Measurements from ENCODE around the gene HMGB2.
A peak's percentile ranks its signal among the peaks of the same experiment; 100 is the strongest.

Gene HMGB2

DNA sequence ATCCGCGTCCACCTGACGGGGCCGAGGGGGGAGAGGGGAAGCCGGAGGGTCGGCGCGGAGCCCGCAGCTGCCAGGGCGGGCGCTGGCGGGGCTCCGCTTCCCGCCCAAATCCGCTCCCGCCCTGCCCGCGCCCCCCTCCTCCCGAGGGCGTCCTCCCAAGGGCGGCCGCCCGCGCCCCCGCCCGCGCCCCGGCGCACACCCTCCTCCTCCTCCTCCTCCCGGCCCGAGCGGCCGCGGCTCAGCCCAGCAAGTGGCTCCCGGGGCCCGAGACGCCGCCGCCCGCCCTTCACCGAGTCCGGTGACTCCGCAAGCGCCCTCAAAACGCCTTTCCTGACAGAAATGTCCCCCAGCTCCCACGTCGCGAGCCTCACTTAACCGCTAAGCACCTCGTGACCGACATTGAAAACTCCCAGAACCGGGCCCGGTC lies 487 bp downstream of the HMGB2 start:
- no peak for DNase-seq

- DNase-seq = peak; percentile 41
These were observed 1.0 kb downstream of the HMGB2 start for GRCh38 chr4:173332963-173333657.

GRCh38 chr4:173332021-173332487 lies 2.1 kb downstream of the HMGB2 start:
- no peak for DNase-seq

GRCh38 chr4:173330590-173330989 lies 3.6 kb downstream of the HMGB2 start:
- DNase-seq = no peak

DNA sequence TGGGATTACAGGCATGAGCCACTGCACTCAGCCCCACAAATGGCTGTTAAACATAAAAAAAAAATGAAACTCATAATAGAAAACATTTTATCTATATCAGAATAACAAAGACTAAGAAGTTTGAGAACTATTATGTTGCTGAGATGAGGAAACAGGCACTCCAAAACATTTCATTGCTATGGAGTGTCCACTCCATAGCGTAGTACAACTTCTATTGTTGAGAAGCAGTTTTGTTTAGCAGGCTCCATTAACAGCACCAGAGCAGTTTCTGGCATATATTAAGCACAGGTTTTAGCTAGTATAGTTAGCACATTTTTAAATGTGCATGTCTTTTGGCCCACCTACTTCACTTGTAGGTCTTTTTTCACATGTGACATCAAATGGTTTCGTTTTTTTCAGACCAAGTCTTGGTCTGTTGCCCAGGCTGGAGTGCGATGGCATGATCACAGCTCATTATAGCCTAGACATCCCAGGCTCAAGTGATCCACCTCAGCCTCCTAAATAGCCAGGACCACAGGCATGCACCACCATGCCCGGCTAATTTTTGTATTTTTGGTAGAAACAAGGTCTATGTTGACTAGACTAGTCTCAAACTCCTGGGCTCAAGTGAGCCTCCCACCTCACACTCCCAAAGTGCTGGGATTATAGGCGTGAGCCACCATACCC lies 5.8 kb downstream of the HMGB2 start:
- DNase-seq = no peak

GRCh38 chr4:173325007-173325736 lies 9.0 kb downstream of the HMGB2 start:
- no peak for DNase-seq

- DNase-seq = no peak
These were observed 14.5 kb downstream of the HMGB2 start for GRCh38 chr4:173319696-173320095.

DNA sequence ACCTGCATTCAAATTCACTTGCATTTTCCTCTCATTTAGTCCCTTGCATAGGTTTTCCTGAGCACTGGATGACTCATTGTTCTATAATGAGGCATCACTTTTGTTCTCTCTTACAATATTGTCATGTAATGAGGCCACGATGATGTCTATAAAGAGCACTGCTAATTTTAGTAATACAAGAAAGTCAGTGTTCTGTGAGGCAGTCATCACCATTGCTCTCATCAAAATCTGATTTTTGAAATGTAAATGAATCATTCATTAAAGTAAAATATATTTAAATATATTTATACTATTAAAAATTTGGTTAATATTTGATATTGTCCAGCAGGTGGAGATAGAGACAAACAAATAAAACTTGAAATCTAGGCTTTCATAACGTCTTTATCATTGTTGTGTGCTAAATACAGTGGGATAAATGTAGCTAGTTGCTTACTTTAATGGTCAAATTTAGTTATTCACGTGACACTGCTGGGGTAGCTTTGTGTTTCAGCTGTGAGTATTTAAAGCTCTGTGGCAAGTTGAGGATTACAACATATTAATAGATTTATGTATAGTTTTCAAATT lies 15.4 kb downstream of the HMGB2 start:
- no peak for DNase-seq

DNA sequence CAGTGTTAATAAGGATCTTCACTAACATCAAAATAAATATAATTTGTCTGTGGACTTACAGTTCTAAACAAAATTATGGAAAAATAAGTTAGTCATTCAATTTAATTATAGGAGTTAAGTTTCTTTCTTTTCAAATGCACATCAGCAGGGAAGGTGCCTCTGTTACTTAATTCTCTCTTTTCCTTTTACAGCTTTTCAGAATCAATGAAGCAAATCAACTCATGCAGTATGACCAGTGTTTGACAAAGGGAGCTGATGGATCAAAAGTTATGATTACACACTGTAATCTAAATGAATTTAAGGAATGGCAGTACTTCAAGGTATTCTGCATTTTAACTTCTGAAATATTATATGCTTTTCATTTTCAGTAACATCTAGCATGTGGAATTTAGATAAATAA lies 15.9 kb downstream of the HMGB2 start:
- no peak for DNase-seq

DNA sequence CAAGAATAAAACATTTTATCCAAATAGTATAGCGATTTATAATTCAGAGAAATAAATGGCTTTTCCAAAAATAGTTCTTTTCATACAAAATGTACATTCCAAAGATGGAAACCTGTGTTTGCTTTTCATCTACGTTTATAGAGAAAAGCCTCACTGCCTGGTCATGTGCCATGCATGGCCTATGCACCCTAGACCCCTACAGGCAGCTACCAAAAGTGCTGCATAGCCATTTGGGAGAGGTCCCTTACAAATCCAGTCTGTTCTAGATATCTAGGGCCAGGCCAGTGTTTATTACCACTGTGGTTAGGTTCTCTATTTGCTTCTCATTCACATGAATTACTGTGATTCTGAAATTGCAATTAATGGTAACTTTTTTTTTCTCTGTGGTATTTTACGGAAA lies 17.2 kb downstream of the HMGB2 start:
- no peak for DNase-seq

DNA sequence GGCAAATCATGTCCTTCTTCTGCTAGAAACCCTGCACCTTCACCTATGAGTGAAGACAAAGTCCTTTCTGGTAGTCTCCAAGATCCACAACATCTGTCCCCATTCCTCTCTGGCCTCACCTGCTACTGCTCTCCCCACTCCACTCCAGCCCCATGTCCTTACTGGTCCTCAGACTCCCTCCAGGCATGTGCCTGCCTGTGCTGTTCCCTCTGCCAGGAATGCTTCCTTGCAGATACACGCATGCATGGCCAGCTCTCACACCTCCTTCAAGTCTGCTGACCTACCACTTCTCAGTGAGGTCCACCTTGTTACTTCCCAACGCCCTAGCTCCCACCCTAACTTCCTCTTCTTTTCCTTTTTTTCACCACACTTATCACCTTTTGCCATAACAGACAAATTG lies 18.1 kb downstream of the HMGB2 start:
- no peak for DNase-seq

- no peak for DNase-seq
These were observed 19.4 kb downstream of the HMGB2 start for GRCh38 chr4:173314715-173315114.

DNA sequence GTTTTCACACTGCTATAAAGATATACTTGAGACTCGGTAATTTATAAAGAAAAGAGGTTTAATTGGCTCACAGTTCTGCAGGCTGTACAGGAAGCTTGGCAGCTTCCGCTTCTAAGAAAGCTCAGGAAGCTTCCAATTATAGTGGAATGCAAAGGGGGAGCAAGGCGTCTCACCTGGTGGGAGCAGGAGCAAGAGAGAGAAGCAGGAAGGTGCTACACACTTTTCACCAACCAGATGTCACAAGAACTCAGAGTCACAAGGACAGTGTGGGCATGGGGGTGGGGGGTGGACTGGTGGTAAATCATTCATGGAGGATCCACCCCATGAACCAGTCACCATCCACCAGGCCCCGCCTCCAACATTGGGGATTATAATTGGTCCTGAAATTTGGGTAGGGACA lies 22.8 kb downstream of the HMGB2 start:
- no peak for DNase-seq

- DNase-seq = no peak
These were observed 26.4 kb downstream of the HMGB2 start for GRCh38 chr4:173307778-173308177.

- DNase-seq = no peak
These were observed 32.5 kb downstream of the HMGB2 start for GRCh38 chr4:173301518-173302201.

GRCh38 chr4:173294444-173294843 lies 39.7 kb downstream of the HMGB2 start:
- no peak for DNase-seq

DNA sequence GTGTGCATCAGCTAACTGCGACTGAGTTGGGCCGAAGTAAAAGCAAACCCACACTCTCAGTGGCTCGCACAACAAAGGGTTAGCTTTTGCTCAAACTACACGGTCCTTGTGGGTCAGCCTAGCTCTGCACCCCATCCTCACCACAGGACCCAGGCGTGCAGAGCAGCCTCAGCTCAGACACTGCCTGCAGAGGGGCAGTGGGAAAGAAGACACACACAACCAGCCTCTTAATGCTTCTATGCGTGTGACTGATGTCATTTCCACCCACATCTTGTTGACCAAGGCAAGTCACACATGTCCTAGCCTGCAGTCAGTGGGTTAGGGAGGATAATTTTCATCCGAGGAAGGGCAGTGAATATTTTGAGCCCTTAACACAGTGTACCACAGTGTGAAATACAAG lies 40.5 kb downstream of the HMGB2 start:
- no peak for DNase-seq

- DNase-seq = no peak
These were observed 42.3 kb downstream of the HMGB2 start for GRCh38 chr4:173291899-173292298.

- DNase-seq = no peak
These were observed 44.8 kb downstream of the HMGB2 start for GRCh38 chr4:173289353-173289727.

- DNase-seq = no peak
These were observed 45.3 kb downstream of the HMGB2 start for GRCh38 chr4:173288698-173289352.

DNA sequence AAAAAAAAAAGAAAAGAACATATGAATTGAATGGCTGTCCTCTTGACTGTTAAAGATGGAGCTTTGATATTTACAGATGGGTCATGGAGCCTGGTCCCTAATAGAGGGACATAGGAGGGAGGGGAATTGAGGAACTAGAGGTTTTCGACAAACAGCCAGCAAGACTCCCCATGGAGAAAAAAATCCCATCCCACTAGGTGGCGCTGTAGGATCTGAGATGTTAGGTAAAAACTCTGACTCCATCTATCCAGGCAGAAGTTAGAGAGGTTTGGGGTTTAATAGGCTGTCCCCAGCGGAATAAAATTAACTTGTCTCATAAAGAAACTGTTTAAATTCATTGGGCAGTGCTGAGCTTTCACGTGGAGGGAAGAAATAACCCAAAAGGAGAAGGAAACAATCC lies 45.9 kb downstream of the HMGB2 start:
- DNase-seq = peak; percentile 33

GRCh38 chr4:173287486-173287885 lies 46.7 kb downstream of the HMGB2 start:
- DNase-seq = no peak

GRCh38 chr4:173284463-173284862 lies 49.7 kb downstream of the HMGB2 start:
- DNase-seq = no peak
